GM19025 (cell line): ENCODE data around the gene CAPN11.
"Not testable (repeated sequence)": the region's sequence is repeated elsewhere in the genome, so short reads cannot be mapped to it uniquely, and the experiment has no call there.

Source experiments
- ATAC-seq: cut with Tn5 transposase; IDR thresholded peaks from one replicate; pipeline ENCODE4 v1.9.1; 2021; ENCODE audit warnings: mild to moderate bottlenecking, low read depth, moderate library complexity; ENCODE audit not compliant: unreplicated experiment

The CAPN11 gene

DNA sequence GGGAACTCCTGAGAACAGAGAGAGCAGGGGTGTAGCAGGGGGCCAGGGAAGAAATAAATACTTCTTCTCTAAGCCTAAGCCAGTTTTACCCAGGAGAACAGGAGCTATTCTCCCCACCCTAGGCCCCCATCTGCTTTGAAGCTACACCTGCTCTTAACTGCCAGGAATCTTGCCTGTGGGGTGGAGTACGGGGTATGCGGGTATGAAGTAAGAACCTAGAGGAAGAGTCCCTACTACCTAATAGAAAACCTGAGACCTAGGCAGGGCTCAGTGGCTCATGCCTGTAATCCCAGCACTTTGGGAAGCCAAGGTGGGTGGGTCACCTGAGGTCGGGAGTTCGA, 66.3 kb downstream of the CAPN11 start:
- no peak for ATAC-seq

GRCh38 chr6:44225579-44226325, 67.1 kb downstream of the CAPN11 start:
- no peak for ATAC-seq

- ATAC-seq, result no peak
Observed at GRCh38 chr6:44226368-44227147, 67.9 kb downstream of the CAPN11 start.

GRCh38 chr6:44227148-44227793, 68.7 kb downstream of the CAPN11 start:
- no peak for ATAC-seq

GRCh38 chr6:44228031-44228430, 69.4 kb downstream of the CAPN11 start:
- ATAC-seq, result no peak

DNA sequence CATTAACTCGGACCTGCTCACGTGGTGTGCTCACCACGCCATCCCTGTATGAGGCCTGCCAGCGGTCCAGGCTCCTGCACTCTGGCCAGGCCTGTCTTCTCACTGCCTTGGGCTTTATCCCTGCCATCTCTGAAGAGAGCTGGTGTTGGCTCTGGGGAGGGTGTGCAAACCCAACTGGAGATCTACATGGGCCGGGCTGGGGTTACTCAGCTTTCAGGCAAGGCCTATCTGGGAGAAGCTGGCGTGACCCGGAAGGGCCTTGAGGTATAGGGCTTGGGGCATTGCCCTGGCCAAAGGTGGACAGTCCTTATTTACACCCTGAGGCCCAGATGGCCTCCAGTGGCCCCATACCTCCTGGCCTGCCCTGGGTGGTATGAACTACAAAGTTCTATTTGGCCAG, 69.8 kb downstream of the CAPN11 start:
- no peak for ATAC-seq

GRCh38 chr6:44228836-44229235, 70.2 kb downstream of the CAPN11 start:
- ATAC-seq, result no peak

DNA sequence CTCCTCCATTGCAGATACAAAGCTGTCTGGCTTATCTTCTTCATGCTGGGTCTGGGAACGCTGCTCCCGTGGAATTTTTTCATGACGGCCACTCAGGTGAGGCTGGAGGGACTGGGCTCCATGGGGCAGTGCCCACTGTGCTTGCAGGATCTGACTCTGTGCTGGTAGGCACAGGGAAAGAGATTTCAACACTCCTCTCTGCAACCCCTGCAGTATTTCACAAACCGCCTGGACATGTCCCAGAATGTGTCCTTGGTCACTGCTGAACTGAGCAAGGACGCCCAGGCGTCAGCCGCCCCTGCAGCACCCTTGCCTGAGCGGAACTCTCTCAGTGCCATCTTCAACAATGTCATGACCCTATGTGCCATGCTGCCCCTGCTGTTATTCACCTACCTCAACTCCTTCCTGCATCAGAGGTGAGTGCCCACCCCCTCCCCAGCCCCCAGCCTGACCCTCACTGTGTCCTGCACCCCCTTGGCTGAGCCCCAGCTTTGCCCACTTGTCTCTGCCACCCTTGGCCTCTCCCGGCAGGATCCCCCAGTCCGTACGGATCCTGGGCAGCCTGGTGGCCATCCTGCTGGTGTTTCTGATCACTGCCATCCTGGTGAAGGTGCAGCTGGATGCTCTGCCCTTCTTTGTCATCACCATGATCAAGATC, 70.9 kb downstream of the CAPN11 start:
- ATAC-seq, result no peak

GRCh38 chr6:44230034-44230675, 71.5 kb downstream of the CAPN11 start:
- no peak for ATAC-seq

DNA sequence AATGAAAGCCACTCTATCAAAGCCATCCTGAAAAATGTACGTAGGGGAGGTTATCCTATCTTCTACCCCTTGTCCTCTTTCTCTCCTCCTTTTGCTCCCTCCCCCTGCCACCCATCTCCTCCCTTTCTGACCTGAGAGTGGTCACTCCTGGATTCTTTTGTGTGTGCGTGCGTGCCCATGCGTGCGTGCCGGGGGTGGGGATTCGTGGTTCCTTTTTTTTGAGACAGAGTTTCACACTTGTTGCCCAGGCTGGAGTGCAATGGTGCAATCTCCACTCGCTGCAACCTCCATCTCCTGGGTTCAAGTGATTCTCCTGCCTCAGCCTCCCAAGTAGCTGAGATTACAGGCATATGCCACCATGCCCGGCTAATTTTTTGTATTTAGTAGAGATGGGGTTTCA, 72.8 kb downstream of the CAPN11 start:
- ATAC-seq, result not testable (repeated sequence)

DNA sequence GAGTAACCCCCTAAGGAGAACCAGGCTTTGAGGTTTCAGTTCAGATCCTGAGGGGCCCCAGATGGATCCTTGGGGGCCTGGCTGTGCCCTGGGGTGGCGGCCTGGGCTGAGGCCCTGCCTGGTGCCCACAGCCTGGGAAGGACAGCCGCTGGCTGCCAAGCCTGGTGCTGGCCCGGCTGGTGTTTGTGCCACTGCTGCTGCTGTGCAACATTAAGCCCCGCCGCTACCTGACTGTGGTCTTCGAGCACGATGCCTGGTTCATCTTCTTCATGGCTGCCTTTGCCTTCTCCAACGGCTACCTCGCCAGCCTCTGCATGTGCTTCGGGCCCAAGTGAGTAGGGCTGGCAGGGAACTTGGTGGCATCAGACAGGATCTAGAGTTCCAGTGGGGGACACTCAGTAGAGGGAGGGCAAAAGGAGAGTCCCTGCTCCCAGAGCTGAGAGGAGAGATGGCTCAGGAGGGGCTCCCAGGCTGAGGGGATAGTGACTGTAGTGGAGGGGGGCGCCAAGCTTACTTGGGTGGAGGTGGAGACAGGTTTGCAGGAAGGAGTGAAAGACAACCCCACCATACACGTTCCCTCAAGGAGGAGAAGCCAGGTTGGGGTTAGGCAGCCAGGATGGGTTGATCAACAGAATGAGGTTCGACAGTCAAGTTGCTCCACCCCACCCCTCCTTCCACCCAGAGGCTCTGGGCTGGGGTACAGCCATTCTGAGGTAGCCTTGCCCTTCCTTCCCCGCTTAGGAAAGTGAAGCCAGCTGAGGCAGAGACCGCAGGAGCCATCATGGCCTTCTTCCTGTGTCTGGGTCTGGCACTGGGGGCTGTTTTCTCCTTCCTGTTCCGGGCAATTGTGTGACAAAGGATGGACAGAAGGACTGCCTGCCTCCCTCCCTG, 74.3 kb downstream of the CAPN11 start:
- ATAC-seq, result no peak

DNA sequence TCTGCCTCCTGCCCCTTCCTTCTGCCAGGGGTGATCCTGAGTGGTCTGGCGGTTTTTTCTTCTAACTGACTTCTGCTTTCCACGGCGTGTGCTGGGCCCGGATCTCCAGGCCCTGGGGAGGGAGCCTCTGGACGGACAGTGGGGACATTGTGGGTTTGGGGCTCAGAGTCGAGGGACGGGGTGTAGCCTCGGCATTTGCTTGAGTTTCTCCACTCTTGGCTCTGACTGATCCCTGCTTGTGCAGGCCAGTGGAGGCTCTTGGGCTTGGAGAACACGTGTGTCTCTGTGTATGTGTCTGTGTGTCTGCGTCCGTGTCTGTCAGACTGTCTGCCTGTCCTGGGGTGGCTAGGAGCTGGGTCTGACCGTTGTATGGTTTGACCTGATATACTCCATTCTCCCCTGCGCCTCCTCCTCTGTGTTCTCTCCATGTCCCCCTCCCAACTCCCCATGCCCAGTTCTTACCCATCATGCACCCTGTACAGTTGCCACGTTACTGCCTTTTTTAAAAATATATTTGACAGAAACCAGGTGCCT, 75.0 kb downstream of the CAPN11 start:
- ATAC-seq, result no peak
